Left lung (tissue), 10 donors: ENCODE data around the gene RALGPS2. TPM values are rescaled to one million over a fixed set of nuclear protein-coding genes. Genes with fewer than 3 reads are reported as not detected.

Experiments
- ATAC-seq: fragments of 200-7000 bp; cut with Tn5 transposase; one replicate; pipeline ENCODE4 v1.9.1; 2020; ENCODE audit warnings: moderate library complexity
- DNase-seq, 4 donors: peaks; one replicate each; pipeline ENCODE4 v3.0.0-alpha.2; 2013 to 2020
- H3K27ac ChIP-seq, 2 donors: fragments of 200-600 bp; sonication (generic) in 1 of 2; one replicate each; pipeline versions ENCODE4 v1.5.0 to v1.8.0; 2020 to 2021
- H3K27me3 ChIP-seq, 2 donors: fragments of 200-600 bp; sonication (generic) in 1 of 2; one replicate each; pipeline versions ENCODE4 v1.5.0 to v1.8.0; 2020 to 2021
- H3K36me3 ChIP-seq, 2 donors: fragments of 200-600 bp; sonication (generic) in 1 of 2; one replicate each; pipeline versions ENCODE4 v1.5.0 to v1.8.0; 2020 to 2021
- H3K4me1 ChIP-seq, 2 donors: fragments of 200-600 bp; one replicate each; pipeline ENCODE4 v1.8.0; 2021
- H3K4me3 ChIP-seq, 2 donors: fragments of 200-600 bp; sonication (generic) in 1 of 2; one replicate each; pipeline versions ENCODE4 v1.5.0 to v1.8.0; 2020 to 2021; ENCODE audit warnings: mild to moderate bottlenecking in 1 of 2
- H3K9me3 ChIP-seq, 2 donors: fragments of 200-600 bp; sonication (generic) in 1 of 2; one replicate each; pipeline versions ENCODE4 v1.5.0 to v1.8.0; 2020 to 2021
- intact Hi-C, 2 donors: fragments of 100-400 bp; cut with DNase I; formaldehyde crosslinking; loops; one replicate each; pipeline versions ENCODE4 v1.11.2 to v1.14.2; 2022
- polyA plus RNA-seq, 6 donors: library from polyadenylated mRNA; unstranded; fragments of 120-200 nt; gene quantifications; one replicate each; pipeline ENCODE4 v1.2.1, GENCODE V29; 2013; ENCODE audit not compliant: insufficient read length in 6 of 6
- total RNA-seq, 2 donors: library from RNA; stranded (reverse); fragmentation: NEBNext Ultra II Directional; extraction: Animal tissue kit (Norgen Biotek cat#: 25700); gene quantifications; one replicate each; pipeline ENCODE4 v1.2.1, GENCODE V29; 2021
- TF ChIP-seq, protein P1 (sequence below), 2 donors: fragments of 200-600 bp; sonication (generic) in 1 of 2; IDR thresholded peaks; one replicate each; pipeline versions ENCODE4 v1.5.0 to v1.8.0; 2021; ENCODE audit warnings: antibody characterized with exemption in 2 of 2
- donor health status: DM: no; HTN: yes; CAD: no.
- donor health status: DM: no; HTN: no; CAD: no.

Gene RALGPS2
- total and polyA plus RNA-seq, 8 donors: 9.0 to 24.5 (median 20.9) TPM

DNA sequence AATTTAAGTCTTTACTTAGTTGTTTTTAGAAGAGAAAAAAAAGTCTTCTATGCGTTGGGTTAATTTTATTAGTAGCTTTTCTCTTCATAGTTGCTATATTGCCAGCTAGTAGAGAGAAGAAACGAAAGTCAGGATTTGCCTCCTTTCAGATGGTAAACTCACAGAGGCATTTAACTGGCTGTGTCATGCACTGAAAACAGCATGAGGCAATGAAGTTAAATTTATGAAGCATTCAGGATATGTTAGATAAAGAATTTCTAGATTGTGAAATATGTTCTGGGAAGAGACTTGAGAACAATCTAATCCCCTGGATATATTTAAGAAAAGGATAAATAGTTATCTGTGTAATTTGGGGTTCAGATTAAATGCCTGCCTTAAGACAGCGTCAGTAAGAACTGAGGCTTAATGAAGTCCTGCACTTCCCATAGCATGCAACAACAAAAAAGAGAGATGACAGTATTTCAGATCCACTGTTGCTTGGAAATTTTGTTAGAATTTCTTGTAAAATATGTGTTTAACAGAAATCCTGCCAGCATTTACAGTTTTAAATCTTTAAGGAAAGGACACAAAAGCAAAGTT lies 144.2 kb downstream of the RALGPS2 start:
- Histone ChIP-seq H3K4me1 (peaks cover 7 to 18% of the 10 kb centered on the region in 2 donors), H3K27ac (peak overlapping the region in 1 of 2 donors; percentile 33)
- ATAC-seq: no peak

DNA sequence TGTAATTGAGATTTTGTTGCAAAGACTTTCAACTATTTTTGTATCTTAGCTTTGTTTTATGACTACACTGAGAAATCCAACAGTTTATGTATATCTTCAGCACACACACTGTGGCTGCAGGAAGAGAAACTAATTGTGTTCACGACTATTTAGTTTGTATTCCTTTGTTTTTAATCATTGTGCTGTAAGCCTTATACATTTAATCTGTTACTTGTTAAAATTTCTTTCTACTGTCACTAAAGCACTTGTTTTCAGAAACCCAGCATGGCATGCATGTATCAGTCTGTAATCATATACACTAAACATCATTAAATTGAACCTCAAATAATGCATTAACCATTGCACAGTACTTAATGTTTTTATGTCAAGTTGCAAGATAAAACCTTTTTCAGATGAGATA lies 145.2 kb downstream of the RALGPS2 start:
- ATAC-seq: no peak
- Histone ChIP-seq H3K27ac (no peak overlapping the region), H3K9me3 (no peaks in the 10 kb centered on the region), H3K4me3 (peak overlapping the region in 1 of 2 donors; percentile 2), H3K36me3 (no peaks in the 10 kb centered on the region), H3K4me1 (peaks cover 7 to 18% of the 10 kb centered on the region in 2 donors), H3K27me3 (no peaks in the 10 kb centered on the region)
- TF ChIP-seq, protein P1, sequence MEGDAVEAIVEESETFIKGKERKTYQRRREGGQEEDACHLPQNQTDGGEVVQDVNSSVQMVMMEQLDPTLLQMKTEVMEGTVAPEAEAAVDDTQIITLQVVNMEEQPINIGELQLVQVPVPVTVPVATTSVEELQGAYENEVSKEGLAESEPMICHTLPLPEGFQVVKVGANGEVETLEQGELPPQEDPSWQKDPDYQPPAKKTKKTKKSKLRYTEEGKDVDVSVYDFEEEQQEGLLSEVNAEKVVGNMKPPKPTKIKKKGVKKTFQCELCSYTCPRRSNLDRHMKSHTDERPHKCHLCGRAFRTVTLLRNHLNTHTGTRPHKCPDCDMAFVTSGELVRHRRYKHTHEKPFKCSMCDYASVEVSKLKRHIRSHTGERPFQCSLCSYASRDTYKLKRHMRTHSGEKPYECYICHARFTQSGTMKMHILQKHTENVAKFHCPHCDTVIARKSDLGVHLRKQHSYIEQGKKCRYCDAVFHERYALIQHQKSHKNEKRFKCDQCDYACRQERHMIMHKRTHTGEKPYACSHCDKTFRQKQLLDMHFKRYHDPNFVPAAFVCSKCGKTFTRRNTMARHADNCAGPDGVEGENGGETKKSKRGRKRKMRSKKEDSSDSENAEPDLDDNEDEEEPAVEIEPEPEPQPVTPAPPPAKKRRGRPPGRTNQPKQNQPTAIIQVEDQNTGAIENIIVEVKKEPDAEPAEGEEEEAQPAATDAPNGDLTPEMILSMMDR (IDR thresholded peaks at IDR 0.05): no peak
- DNase-seq: no peak
- intact Hi-C loops: no loop called here

More for the DNA sequence above, 144.2 kb downstream of the RALGPS2 start:
- DNase-seq: no peak
- intact Hi-C loops: no loop called here
- no peaks in the 10 kb centered on the region for H3K9me3 ChIP-seq
- no peaks in the 10 kb centered on the region for H3K36me3 ChIP-seq
- H3K27me3 ChIP-seq: no peaks in the 10 kb centered on the region
- TF ChIP-seq, protein P1 (IDR thresholded peaks at IDR 0.05): no peak
- peak overlapping the region; percentile 0 to 2 for H3K4me3 ChIP-seq

DNA sequence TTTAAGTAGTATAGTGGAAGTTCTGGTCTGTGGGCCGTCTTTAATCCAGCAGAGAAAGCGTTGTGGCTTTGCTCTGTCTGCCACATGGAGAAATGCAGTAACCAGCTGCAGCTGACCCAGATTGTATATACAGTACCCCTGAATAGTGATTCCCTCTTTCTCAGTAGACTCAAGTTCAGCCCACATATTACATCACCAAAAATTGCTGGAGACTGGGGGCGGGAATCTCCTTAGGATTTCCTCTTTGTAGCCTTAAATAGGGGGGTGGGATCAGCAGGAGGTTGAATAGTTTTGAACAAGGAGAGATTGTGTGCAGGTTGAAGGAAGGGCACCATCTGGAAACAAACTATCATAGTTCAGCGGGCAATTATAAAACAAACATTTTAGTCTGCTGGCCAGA lies 145.9 kb downstream of the RALGPS2 start, which contains the start of gene ANGPTL1:
Gene ANGPTL1, minus strand, starts transcription at position 134 of the 400 bp plus-strand sequence. CDS start 5,301 bp downstream, outside the sequence.
- Histone ChIP-seq H3K4me1 (peaks cover 7 to 18% of the 10 kb centered on the region in 2 donors), H3K36me3 (no peaks in the 10 kb centered on the region), H3K27me3 (no peaks in the 10 kb centered on the region), H3K9me3 (no peaks in the 10 kb centered on the region), H3K4me3 (peak within 1 kb of the TSS in 1 of 2 donors; percentile 2), H3K27ac (peak within 1 kb of the TSS; percentile 19 to 33)
- ATAC-seq: peak; percentile 62
- TF ChIP-seq, protein P1 (IDR thresholded peaks at IDR 0.05): no peak
- intact Hi-C loops: no loop called here
- DNase-seq: peak in 2 of 4 donors; percentile 62 to 79

DNA sequence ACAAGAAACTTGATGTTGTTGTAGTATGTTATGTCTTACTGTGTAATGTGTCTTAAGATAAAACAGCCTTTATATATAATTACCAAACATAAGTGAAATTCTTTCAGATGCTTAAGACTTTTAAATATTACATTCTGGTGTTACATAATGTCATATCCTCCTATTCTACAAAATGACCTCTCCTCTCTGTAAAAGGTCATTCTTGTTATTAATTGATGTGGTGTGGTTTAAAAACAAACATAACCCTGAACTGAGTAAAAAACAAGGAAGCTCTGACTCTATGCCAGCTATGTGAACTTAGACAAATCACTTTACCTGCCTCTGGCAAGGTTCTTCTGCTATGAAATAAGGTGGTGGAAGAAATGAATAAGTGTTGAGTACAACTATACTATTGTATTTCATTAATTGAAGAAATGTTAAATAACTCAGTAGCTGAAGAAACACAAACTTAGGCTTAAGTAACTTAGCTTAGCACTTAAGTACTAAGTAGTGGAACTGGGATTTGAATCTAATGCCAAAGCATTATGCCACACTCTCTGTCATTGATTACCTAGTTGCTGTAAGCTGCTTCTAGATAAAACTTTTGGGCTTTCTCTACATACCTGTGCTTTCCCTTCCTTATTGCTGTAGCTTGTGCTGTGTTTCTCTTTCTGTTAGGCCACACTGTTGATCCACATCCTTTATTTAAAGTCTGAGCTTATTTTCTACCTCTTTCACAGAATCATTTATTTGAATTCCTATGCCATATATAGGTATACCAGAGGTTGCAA lies 146.7 kb downstream of the RALGPS2 start:
- Histone ChIP-seq H3K4me3 (no peak overlapping the region), H3K27ac (peak overlapping the region in 1 of 2 donors; percentile 33), H3K27me3 (no peaks in the 10 kb centered on the region), H3K36me3 (no peaks in the 10 kb centered on the region), H3K9me3 (no peaks in the 10 kb centered on the region), H3K4me1 (peaks cover 7 to 18% of the 10 kb centered on the region in 2 donors)
- TF ChIP-seq, protein P1 (IDR thresholded peaks at IDR 0.05): no peak
- DNase-seq: no peak
- peak; percentile 58 for ATAC-seq
- intact Hi-C loops: no loop called here

DNA sequence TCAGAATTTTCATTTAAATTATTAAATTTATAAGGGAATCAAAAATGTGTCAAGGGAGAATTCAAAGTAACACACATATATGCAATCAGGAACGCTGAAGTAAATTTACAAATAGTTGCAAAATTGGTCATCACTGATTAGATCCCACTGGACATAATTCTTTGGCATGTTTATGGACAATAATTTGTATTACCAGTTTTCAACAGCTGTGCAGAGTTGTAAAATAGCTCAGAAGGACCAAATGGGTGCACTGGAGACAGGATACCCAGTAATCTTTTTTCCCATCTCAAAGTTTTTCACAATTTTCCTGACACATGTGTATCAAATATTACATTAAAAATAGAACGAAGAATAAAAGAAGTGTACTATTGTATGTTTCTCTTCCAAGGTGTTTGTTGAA lies 149.9 kb downstream of the RALGPS2 start:
- intact Hi-C loops: no loop called here
- TF ChIP-seq, protein P1 (IDR thresholded peaks at IDR 0.05): no peak
- DNase-seq (no peak), ATAC-seq (no peak)
- H3K36me3 ChIP-seq: no peaks in the 10 kb centered on the region
- H3K4me3 ChIP-seq: no peak overlapping the region
- peaks cover 7 to 18% of the 10 kb centered on the region in 2 donors for H3K4me1 ChIP-seq
- H3K27ac ChIP-seq: no peak overlapping the region
- H3K27me3 ChIP-seq: no peaks in the 10 kb centered on the region
- H3K9me3 ChIP-seq: no peaks in the 10 kb centered on the region
